Activated naive CD4-positive, alpha-beta T cell treated with anti-CD3 and anti-CD28 coated beads, Interleukin-2, amount 50 U/mL, for 72 hours (primary cell): Measurements from ENCODE around the gene FAM107B. TPM values are rescaled to one million over a fixed set of nuclear protein-coding genes. Genes with fewer than 3 reads are reported as not detected.
A peak's percentile ranks its signal among the peaks of the same experiment; 100 is the strongest.
"Not testable (repeated sequence)": the region's sequence is repeated elsewhere in the genome, so short reads cannot be mapped to it uniquely, and the experiment has no call there.

ENCODE experiments used
- ATAC-seq, 2 donors: fragments of 150-1000 bp; cut with Tn5 transposase; 2 replicates each; pipeline ENCODE4 v1.10.0; 2021; ENCODE audit warnings: mild to moderate bottlenecking in 2 of 2, moderate library complexity in 2 of 2
- DNase-seq, 2 donors: peaks; one replicate each; pipeline ENCODE4 v3.0.0; 2021 to 2022; ENCODE audit warnings: low spot score in 2 of 2
- H3K27ac Mint-ChIP-seq, 2 donors: one replicate each; pipeline ENCODE4 v1.8.0; 2022; ENCODE audit warnings: mild to moderate bottlenecking in 2 of 2, mixed read lengths in 2 of 2
- H3K36me3 Mint-ChIP-seq, 2 donors: one replicate each; pipeline ENCODE4 v1.8.0; 2022; ENCODE audit warnings: mixed read lengths in 2 of 2
- H3K9me3 Mint-ChIP-seq, 2 donors: one replicate each; pipeline ENCODE4 v1.8.0; 2022; ENCODE audit warnings: mixed read lengths in 2 of 2
- total RNA-seq, 2 donors: library from RNA; stranded (reverse); gene quantifications; one replicate each; pipeline ENCODE4 v1.2.3, GENCODE V29; 2022

Gene FAM107B
- total RNA-seq, 2 donors from 2014 or later, result 108 to 188 TPM

DNA sequence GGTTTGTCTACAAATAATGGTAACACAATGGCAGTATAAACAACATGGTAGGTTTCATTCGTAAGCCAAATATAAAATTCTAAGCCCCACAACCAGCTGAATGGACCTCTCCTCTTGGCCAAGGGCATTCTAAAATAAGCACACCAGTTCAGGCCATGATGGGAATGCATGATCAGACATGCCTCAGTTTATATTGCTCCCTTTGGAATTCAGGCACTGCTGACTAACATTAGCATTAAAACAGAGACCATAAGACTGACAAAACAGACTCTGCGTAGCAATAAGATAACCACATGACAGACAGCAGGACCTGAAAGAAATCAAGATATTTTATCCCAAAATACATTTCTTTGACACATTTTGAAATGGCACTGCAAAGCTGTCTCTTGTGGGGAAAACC lies 125.8 kb downstream of the FAM107B start:
- DNase-seq (no peak), ATAC-seq (no peak)
- Mint-ChIP-seq H3K9me3 (no peaks in the 10 kb centered on the region), H3K27ac (peak overlapping the region; percentile 97 to 99), H3K36me3 (no peaks in the 10 kb centered on the region)

DNA sequence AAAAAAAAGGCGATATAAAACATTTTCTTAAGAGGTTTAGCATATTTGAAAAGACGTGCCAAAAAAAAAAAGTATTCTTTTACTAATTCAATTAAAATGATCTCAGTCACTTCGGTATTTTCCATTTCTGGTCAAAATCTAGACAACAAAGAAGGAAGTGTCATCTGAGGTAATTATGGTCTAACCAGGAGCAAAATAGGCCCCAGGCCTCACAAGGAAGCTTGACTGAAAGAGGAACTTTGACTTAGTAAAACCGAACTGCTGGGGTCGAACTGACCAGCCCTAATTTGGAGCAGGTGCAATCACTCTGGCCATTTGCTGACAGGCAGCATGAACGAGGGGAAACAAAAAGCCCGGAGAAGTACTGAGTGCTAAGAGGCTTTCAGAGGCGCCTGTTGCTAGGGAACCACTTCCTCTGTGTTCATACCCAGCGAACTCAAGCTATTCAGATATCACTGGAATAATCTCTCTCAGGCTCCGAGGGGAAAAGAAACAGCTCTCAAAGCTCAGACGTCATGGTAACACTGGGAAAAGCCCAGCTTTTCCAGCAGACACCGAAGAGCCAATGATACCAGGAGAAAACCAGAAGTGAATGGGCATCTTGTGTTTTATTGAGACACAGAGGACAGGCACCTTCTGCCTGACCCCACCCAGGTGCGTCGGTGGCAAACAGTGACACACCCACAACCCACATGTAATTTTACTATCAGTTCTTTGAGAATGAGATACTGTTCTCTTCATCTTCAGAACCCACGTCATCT lies 126.5 kb downstream of the FAM107B start:
- no peaks in the 10 kb centered on the region for H3K9me3 Mint-ChIP-seq
- H3K36me3 Mint-ChIP-seq, result no peaks in the 10 kb centered on the region
- peak; percentile 69 to 81 for ATAC-seq
- peak overlapping the region; percentile 97 to 99 for H3K27ac Mint-ChIP-seq
- peak; percentile 48 to 80 for DNase-seq

DNA sequence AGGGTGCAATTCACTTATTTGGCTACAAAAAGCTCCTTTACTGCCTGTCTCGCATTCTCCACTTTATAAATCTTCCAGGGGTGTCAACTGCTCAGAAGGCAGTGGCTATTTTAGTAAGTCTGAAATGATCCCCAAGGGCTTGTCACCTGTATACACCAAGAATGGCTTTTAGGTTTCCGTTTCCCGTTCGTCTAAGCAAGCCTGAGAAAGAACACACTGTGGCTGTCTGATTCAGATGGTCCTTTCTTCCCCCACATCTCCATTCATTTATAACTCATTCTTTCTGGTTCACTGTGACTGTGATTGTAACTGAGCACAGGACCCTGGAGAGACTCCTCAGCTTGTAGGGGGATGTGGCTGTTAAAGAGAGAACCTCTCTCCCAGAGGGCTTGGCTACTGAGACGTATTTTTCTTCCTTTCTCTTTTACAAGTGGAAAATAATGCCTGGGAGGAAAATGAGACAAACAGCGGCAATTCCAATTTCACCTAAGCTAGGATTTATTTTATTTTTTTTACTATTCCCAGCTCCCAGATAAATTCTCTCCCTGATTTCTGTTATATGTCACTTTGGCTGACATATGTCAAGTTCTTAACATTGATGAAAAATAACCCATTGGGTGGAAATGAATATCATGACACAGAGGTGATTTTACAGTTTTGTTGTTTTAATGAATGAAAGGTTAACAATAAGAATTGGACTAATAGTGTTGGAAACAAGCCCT lies 129.3 kb downstream of the FAM107B start:
- peak; percentile 56 to 78 for ATAC-seq
- Mint-ChIP-seq H3K9me3 (peaks cover 6 to 8% of the 10 kb centered on the region in 2 donors), H3K27ac (peak overlapping the region; percentile 37 to 75), H3K36me3 (peaks cover 0 to 8% of the 10 kb centered on the region in 2 donors)
- DNase-seq, result no peak

DNA sequence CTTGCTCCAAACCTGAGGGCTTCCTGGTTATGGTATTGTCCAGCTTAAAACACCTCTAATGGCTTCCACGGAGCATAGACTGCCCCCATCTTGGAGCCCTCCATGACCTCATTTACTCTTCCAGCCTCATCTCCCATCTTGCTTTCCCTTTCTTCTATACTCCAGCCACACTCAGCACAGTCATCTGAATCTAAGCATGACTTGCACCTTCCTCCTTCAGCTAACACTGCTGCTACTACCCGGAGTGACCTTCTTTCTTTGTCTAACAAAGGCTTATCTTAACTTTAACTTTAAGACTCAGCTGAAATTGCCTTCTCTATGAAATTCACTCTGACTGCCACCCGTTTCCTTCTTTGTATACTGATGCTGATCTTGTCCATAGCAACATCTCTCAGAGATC lies 135.1 kb downstream of the FAM107B start:
- no peak for DNase-seq
- Mint-ChIP-seq H3K36me3 (peaks cover 0 to 8% of the 10 kb centered on the region in 2 donors), H3K9me3 (peaks cover 10 to 19% of the 10 kb centered on the region in 2 donors), H3K27ac (no peak overlapping the region)
- no peak for ATAC-seq

DNA sequence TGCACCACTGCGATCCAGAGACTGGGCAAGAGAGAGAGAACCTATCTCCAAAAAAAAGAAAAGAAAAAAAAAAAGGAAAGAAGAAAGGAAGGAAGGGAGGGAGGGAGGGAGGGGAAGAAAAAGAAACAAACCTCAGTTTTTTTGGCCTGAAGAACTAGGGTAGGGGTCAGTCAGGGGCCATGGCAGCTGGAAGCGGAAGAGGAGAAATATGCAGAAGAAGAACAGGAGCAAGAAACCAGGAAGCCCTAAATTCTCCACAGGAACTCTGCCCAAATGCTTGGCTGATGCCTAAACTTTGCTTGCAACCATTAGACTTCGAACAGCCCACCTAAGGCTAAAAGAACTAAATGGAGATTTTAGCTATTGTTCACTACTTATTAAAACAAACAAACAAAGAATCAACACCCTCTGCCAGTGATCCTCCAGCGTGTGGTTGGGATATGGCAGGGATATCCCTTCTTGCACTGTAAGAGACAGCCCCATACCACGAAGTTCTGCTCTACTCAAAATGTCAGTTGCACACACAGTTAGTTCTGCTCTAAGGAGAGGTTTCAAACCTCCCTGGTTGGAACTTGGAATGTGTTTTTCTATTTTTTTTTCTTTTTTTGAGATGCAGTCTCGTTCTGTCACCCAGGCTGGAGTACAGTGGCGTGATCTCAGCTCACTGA lies 139.5 kb downstream of the FAM107B start:
- H3K36me3 Mint-ChIP-seq, result no peaks in the 10 kb centered on the region
- peaks cover 3 to 11% of the 10 kb centered on the region in 2 donors for H3K9me3 Mint-ChIP-seq
- DNase-seq, result no peak
- no peak for ATAC-seq
- no peak overlapping the region for H3K27ac Mint-ChIP-seq

DNA sequence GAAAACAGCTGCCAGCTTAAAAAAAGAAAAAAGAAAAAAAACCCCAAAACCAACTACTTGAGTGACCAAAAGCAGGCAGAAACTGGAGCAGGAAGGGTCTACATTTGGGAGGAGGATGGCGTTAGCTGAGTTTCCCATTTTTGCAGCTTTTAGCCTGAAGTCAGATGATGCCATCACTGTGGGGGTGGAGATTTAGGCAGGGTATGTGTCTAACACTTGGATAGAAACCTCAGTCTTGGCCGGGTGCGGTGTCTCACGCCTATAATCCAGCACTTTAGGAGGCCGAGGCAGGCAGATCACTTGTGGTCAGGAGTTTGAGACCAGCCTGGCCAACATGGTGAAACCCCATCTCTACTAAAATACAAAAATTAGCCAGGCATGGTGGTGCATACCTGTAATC lies 140.1 kb downstream of the FAM107B start:
- H3K36me3 Mint-ChIP-seq, H3K9me3 Mint-ChIP-seq, H3K27ac Mint-ChIP-seq, ATAC-seq, DNase-seq: not testable (repeated sequence)

DNA sequence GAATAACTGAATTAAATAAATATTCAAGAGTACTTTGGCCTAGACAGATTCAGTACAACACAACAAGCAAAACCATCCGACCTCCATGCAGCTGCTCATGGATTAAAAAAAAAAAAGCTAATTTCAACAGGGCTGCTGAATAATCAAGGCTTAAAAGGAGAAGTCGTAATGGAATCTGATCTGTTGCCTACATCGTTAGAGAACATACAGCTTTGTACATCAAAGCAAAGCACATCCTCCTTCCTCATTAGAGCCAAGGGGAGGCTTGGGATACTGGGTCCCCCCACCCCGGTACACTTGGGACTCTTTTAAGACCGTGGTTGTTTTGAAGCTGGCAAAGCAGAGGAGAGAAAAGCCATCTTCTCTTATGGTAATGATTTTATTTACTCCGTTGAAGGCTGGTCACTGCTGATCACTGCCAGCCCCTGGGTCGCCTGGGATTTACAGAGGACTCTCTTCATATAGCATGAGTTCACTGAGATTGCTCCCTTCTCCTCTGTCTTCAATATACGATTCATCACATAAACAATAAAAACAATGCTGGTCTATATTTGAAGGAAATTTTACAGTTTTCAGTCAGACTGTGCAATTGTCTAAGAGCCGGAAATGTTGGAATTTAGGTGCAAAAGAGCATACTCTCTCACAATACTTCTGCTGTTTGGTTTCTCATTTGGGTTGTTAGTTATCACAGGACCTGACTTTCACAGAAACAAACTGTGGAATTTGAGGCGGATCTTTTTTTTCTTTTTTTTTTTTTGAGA lies 148.8 kb downstream of the FAM107B start:
- ATAC-seq (no peak), DNase-seq (no peak)
- no peaks in the 10 kb centered on the region for H3K36me3 Mint-ChIP-seq
- H3K9me3 Mint-ChIP-seq, result no peaks in the 10 kb centered on the region
- no peak overlapping the region for H3K27ac Mint-ChIP-seq

DNA sequence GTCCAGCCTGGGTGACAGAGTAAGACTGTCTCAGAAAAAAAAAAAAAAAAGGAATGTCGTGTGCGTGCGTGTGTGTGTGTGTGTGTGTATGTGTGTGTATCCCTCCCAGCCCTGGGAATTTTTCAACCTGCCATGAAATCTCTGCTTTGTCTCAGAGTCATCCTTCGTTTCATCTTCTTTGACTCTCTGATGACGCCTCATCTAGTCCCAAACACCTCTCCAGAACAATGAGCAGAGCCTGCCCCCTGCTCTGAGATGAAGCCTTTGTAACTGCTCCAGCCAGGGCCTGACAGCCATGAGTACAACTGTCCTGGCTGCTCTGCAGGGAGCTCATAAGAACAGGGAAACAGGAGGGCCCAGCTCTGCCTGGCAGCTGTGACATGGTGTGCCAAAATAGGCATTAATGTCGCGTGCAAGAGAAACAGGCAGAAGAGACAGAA lies 149.5 kb downstream of the FAM107B start:
- ATAC-seq (no peak), DNase-seq (no peak)
- Mint-ChIP-seq H3K9me3 (no peaks in the 10 kb centered on the region), H3K36me3 (no peaks in the 10 kb centered on the region), H3K27ac (no peak overlapping the region)

DNA sequence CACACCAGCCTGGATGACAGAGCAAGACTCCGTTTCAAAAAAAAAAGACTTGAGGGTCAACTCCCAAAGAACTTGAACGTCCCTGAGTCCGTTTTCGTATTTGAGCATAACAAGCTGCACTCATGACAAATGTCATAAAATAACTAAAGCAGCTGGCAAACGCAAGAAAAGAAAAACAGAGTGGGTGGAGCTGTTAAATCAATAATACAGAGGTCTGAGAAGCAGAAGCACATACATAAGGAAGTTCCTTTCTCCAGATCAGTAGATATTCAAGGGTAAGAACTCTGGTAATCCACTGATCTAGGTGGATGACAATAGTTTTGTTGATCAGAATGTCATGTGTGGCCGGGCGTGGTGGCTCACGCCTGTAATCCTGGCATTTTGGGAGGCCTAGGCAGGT lies 150.1 kb downstream of the FAM107B start:
- Mint-ChIP-seq H3K36me3 (no peaks in the 10 kb centered on the region), H3K27ac (no peak overlapping the region), H3K9me3 (no peaks in the 10 kb centered on the region)
- no peak for DNase-seq
- no peak for ATAC-seq

DNA sequence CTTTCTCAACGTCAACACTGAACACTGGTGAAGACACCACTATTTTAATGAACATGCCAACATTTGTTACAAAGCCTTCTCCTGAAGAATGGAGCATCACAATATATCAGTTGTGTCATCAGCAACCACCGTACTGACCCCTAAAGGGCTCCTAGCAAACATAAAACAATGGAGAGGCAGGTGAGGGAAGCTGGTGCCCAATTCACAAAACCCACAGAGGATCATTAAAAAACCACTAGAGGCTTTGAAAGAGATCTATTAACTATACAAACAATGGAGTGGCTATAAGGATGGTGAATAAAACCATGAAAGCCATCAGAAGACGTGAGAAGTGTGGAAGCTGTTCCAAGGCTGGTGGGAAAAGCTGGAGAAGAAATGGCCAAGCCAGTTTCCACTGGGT lies 150.8 kb downstream of the FAM107B start:
- H3K9me3 Mint-ChIP-seq, result no peaks in the 10 kb centered on the region
- H3K27ac Mint-ChIP-seq, result no peak overlapping the region
- H3K36me3 Mint-ChIP-seq, result no peaks in the 10 kb centered on the region
- DNase-seq (no peak), ATAC-seq (no peak)

DNA sequence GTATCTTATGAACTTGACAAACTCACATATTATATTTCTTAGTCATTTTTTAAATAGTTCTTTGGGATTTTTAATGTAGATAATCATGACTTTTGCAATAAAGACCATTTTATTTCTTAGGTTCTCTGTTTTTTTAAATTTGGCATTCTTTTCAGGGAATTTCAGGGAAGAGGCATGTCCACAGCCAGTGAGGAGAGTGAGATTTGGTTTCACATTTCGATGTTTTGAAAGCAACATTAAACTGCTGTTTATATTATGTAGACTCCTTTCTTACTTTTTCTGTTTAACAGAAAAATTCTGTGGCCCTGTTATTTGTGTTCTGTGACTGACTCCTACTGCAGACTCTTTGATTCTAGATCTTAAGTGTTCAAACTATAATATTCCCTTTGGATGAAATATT lies 153.7 kb downstream of the FAM107B start:
- Mint-ChIP-seq H3K27ac (no peak overlapping the region), H3K36me3 (no peaks in the 10 kb centered on the region), H3K9me3 (no peaks in the 10 kb centered on the region)
- no peak for ATAC-seq
- no peak for DNase-seq

DNA sequence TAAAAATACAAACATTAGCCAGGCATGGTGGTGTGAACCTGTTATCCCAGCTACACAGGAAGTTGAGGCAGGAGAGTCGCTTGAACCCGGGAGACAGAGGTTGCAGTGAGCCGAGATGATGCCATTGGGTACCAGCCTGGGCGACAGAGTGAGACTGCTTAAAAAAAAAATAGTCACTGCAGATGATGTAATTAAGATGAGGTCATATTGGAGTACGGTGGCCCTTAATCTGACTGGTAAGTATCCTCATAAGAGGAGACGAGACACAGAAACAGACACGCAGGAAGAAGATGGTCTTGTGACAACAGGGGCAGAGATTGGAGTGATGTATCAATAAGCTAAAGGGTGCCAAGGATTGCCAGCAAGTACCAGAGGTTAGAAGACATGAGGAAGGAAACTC lies 156.0 kb downstream of the FAM107B start:
- peaks cover 0 to 4% of the 10 kb centered on the region in 2 donors for H3K9me3 Mint-ChIP-seq
- no peaks in the 10 kb centered on the region for H3K36me3 Mint-ChIP-seq
- ATAC-seq, result no peak
- DNase-seq, result no peak
- peak overlapping the region in 1 of 2 donors; percentile 75 for H3K27ac Mint-ChIP-seq

DNA sequence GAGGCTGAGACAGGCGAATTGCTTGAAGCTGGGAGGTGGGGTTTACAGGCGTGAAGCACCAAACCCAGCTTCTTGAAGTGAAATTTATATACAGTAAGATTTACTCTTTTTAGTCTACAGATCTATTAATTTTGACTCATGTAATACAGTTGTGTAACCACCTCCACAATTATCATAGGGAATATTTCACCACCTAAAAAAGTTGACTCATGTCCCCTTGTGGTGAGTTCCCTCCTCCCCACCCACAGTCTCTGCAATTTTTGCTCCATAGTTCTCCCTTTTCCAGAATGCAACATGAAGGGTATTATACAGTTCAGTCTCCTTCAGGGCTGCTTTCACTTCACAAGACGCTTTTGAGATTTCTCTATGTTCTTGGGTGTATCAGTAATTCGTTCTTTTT lies 156.8 kb downstream of the FAM107B start:
- DNase-seq (no peak), ATAC-seq (peak; percentile 26 to 56)
- Mint-ChIP-seq H3K27ac (peak overlapping the region in 1 of 2 donors; percentile 75), H3K9me3 (peaks cover 0 to 4% of the 10 kb centered on the region in 2 donors), H3K36me3 (no peaks in the 10 kb centered on the region)

DNA sequence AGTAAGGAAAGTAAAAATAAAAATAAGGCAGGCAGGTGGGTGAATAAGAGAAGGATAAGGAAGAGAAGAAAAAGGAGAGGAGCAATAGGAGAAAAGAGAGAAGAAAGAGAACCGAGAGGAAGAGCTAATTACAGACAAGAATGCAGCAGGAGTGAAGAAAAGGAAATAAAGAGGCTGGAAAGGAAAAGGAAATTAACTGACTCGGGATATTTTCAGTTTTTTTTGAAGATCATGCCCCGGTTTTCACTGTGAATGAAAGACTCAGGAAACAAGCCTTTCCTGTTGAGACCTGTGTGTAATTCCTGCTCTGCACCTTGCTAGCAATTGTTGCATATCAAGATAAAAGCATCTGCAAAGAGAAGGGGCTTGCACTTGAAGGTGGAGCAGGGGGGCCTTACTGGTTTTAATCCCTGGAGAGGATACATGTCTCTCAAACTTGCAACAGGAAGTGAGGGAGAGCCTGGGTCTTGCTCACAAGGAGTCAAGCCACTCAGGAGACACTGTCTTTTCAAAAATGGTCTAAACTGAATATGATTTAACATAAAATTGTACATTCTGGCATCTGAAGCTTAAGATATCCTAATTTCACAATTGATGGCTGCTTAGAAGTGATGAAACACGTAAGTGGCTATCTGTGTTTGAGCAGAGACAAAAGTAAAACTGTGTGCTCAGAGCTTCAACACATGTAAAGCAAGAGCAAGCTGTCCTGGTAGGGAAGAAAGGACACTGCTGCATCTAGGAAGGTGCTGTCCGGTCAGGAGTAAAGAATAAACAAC lies 157.6 kb downstream of the FAM107B start:
- Mint-ChIP-seq H3K36me3 (no peaks in the 10 kb centered on the region), H3K27ac (peak overlapping the region; percentile 30 to 75)
- DNase-seq, result no peak

DNA sequence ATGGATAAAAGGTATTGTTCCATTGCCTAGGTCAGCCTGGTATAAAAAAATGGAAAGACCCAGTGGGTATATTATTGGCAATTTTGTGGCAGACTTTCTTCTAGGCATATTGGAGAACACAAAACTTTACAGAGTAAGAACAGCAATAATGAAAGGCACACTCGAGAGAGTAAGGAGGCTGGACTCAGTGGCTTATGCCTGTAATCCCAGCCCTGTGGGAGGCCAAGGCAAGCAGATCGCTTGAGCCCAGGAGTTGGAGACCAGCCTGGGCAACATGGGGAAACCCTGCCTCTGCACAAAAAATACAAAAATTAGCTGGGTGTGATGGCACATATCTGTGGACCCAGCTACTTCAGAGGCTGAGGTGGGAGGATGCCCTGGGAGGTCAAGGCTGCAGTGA lies 158.2 kb downstream of the FAM107B start:
- Mint-ChIP-seq H3K27ac (peak overlapping the region; percentile 30 to 75), H3K9me3 (peaks cover 0 to 4% of the 10 kb centered on the region in 2 donors)
- DNase-seq, result no peak

More for the DNA sequence above, 157.6 kb downstream of the FAM107B start:
- peaks cover 0 to 4% of the 10 kb centered on the region in 2 donors for H3K9me3 Mint-ChIP-seq
- peak in 1 of 2 donors; percentile 24 for ATAC-seq

DNA sequence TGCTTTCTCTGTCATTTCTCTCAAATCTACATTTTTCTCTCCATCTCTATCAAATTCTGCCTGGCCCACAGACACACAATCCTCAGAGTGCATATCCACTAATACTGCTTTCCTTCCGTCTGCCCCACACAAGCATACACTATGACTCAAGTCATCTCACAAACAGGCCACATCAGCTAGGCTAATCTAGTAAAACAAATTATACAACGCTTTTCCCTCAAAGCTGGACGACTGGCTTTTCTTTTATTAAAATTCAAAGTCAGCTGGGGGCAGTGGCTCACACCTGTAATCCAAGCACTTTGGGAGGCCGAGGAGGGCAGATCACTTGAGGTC lies 161.1 kb downstream of the FAM107B start:
- H3K27ac Mint-ChIP-seq, result no peak overlapping the region
- peak in 1 of 2 donors; percentile 66 for ATAC-seq
- no peaks in the 10 kb centered on the region for H3K36me3 Mint-ChIP-seq
- peaks cover 0 to 4% of the 10 kb centered on the region in 2 donors for H3K9me3 Mint-ChIP-seq
- DNase-seq, result no peak

More for the DNA sequence above, 158.2 kb downstream of the FAM107B start:
- ATAC-seq, result no peak
- H3K36me3 Mint-ChIP-seq, result no peaks in the 10 kb centered on the region
